Activated CD4-positive, alpha-beta memory T cell treated with anti-CD3 and anti-CD28 coated beads for 36 hours (primary cell): ENCODE measurements around the gene OR10V1. TPM values are rescaled to one million over a fixed set of nuclear protein-coding genes. Genes with fewer than 3 reads are reported as not detected.

Source experiments
- CTCF ChIA-PET: fragments of 350-600 bp; sonication (Branson Sonifier 250); formaldehyde crosslinking; loops from one replicate; lab custom pipeline; 2021; ENCODE audit warnings: antibody characterized with exemption, inconsistent platforms; lab: Charles Lee
- POLR2A ChIA-PET: fragments of 350-600 bp; sonication (Branson Sonifier 250); formaldehyde crosslinking; loops from one replicate; lab custom pipeline; 2021; ENCODE audit warnings: antibody characterized with exemption; lab: Charles Lee
- DNase-seq: peaks from one replicate; pipeline ENCODE4 v3.0.0-alpha.2; 2020
- H3K27ac Mint-ChIP-seq: one replicate; pipeline ENCODE4 v1.8.0; 2021; ENCODE audit warnings: mixed read lengths
- H3K27me3 Mint-ChIP-seq: one replicate; pipeline ENCODE4 v1.8.0; 2021; ENCODE audit warnings: mixed read lengths
- H3K36me3 Mint-ChIP-seq: one replicate; pipeline ENCODE4 v1.8.0; 2021; ENCODE audit warnings: mixed read lengths
- H3K4me1 Mint-ChIP-seq: one replicate; pipeline ENCODE4 v1.8.0; 2021; ENCODE audit warnings: low read depth, mixed read lengths
- H3K4me3 Mint-ChIP-seq: one replicate; pipeline ENCODE4 v1.8.0; 2021; ENCODE audit warnings: mild to moderate bottlenecking, mixed read lengths
- H3K9me3 Mint-ChIP-seq: one replicate; pipeline ENCODE4 v1.8.0; 2021; ENCODE audit warnings: mixed read lengths
- intact Hi-C: fragments of 100-400 bp; cut with micrococcal nuclease; formaldehyde crosslinking; loops from one replicate; pipeline ENCODE4 v1.15.1; 2023
- total RNA-seq, 2 experiments: library from RNA; stranded (reverse); gene quantifications; one replicate each; pipeline ENCODE4 v1.2.3, GENCODE V29; 2021

Gene OR10V1
- total RNA-seq, 2 experiments from 2014 or later = not detected

- no peak overlapping the region for H3K27ac Mint-ChIP-seq
- intact Hi-C loops = loop anchor here (1.0 to 2.0 kb wide), 7 partner anchors 48 to 376 kb away; partner anchors contain the start of genes MRPL16 and PATL1
- H3K27me3 Mint-ChIP-seq = peaks cover 3% of the 10 kb centered on the region
- DNase-seq = peak; percentile 88
- H3K36me3 Mint-ChIP-seq = no peaks in the 10 kb centered on the region
- ChIA-PET POLR2A (interaction anchor here (1.5 to 1.6 kb wide), 2 partner anchors 18 to 165 kb away, joined by 3 read pairs; no protein-coding TSS in a partner anchor), CTCF (interaction anchor here (0.6 to 7.6 kb wide), 17 partner anchors 11 to 191 kb away, joined by 3 to 132 read pairs (median 5); partner anchors contain the start of genes MRPL16 and PATL1)
- peak overlapping the region; percentile 84 for H3K4me3 Mint-ChIP-seq
- peaks cover 17% of the 10 kb centered on the region for H3K4me1 Mint-ChIP-seq
- H3K9me3 Mint-ChIP-seq = no peaks in the 10 kb centered on the region
Measured at GRCh38 chr11:59753650-59754493, 40.2 kb upstream of the OR10V1 start.

GRCh38 chr11:59746111-59746510, 32.5 kb upstream of the OR10V1 start:
- Mint-ChIP-seq H3K4me1 (no peaks in the 10 kb centered on the region), H3K36me3 (no peaks in the 10 kb centered on the region), H3K4me3 (no peak overlapping the region), H3K9me3 (no peaks in the 10 kb centered on the region), H3K27me3 (peaks cover 19% of the 10 kb centered on the region), H3K27ac (no peak overlapping the region)
- intact Hi-C loops = no loop called here
- ChIA-PET POLR2A (no interaction called here), CTCF (interaction anchor here (1.7 kb wide), 1 partner anchor 9 kb away, joined by 5 read pairs; the partner anchor contains the start of gene STX3)
- DNase-seq = no peak

- POLR2A ChIA-PET = no interaction called here
- CTCF ChIA-PET = no interaction called here
- DNase-seq = no peak
- Mint-ChIP-seq H3K27me3 (no peaks in the 10 kb centered on the region), H3K4me1 (peaks cover 4% of the 10 kb centered on the region), H3K27ac (no peak overlapping the region), H3K36me3 (no peaks in the 10 kb centered on the region), H3K4me3 (no peak overlapping the region), H3K9me3 (no peaks in the 10 kb centered on the region)
- intact Hi-C loops = no loop called here
Measured at GRCh38 chr11:59730896-59731565, 17.4 kb upstream of the OR10V1 start.

GRCh38 chr11:59729834-59730233, 16.2 kb upstream of the OR10V1 start:
- no peak for DNase-seq
- ChIA-PET POLR2A (no interaction called here), CTCF (interaction anchor here (1.4 kb wide), 1 partner anchor 25 kb away, joined by 4 read pairs; the partner anchor contains the start of gene STX3)
- Mint-ChIP-seq H3K27me3 (no peaks in the 10 kb centered on the region), H3K36me3 (no peaks in the 10 kb centered on the region), H3K4me1 (peaks cover 4% of the 10 kb centered on the region), H3K4me3 (no peak overlapping the region), H3K9me3 (no peaks in the 10 kb centered on the region), H3K27ac (no peak overlapping the region)
- intact Hi-C loops = no loop called here

- Mint-ChIP-seq H3K27me3 (peaks cover under 1% of the 10 kb centered on the region), H3K4me3 (no peak overlapping the region), H3K27ac (no peak overlapping the region), H3K4me1 (peaks cover 4% of the 10 kb centered on the region), H3K36me3 (no peaks in the 10 kb centered on the region), H3K9me3 (no peaks in the 10 kb centered on the region)
- ChIA-PET POLR2A (interaction anchor here (0.5 kb wide), 1 partner anchor 59 kb away, joined by 3 read pairs; no protein-coding TSS in a partner anchor), CTCF (no interaction called here)
- intact Hi-C loops = no loop called here
- peak; percentile 18 for DNase-seq
Measured at GRCh38 chr11:59728913-59729312, 15.3 kb upstream of the OR10V1 start.

- intact Hi-C loops = no loop called here
- Mint-ChIP-seq H3K4me1 (peaks cover 4% of the 10 kb centered on the region), H3K36me3 (no peaks in the 10 kb centered on the region), H3K9me3 (no peaks in the 10 kb centered on the region), H3K27me3 (peaks cover 4% of the 10 kb centered on the region), H3K27ac (no peak overlapping the region), H3K4me3 (no peak overlapping the region)
- POLR2A ChIA-PET = no interaction called here
- DNase-seq = no peak
- CTCF ChIA-PET = no interaction called here
Measured at GRCh38 chr11:59728154-59728553, 14.5 kb upstream of the OR10V1 start.

GRCh38 chr11:59727426-59727825, 13.8 kb upstream of the OR10V1 start:
- Mint-ChIP-seq H3K27me3 (peaks cover 4% of the 10 kb centered on the region), H3K4me3 (no peak overlapping the region)
- intact Hi-C loops = no loop called here

GRCh38 chr11:59724066-59724465, 10.4 kb upstream of the OR10V1 start:
- CTCF ChIA-PET = no interaction called here
- no peak overlapping the region for H3K4me3 Mint-ChIP-seq
- intact Hi-C loops = no loop called here

More at GRCh38 chr11:59727426-59727825, 13.8 kb upstream of the OR10V1 start:
- no peaks in the 10 kb centered on the region for H3K9me3 Mint-ChIP-seq
- no peak overlapping the region for H3K27ac Mint-ChIP-seq
- H3K36me3 Mint-ChIP-seq = no peaks in the 10 kb centered on the region
- POLR2A ChIA-PET = no interaction called here
- CTCF ChIA-PET = interaction anchor here (1.2 kb wide), 1 partner anchor 636 kb away, joined by 3 read pairs; no protein-coding TSS in a partner anchor
- no peak for DNase-seq
- H3K4me1 Mint-ChIP-seq = peaks cover 4% of the 10 kb centered on the region

GRCh38 chr11:59719556-59719955, 5.9 kb upstream of the OR10V1 start:
- Mint-ChIP-seq H3K36me3 (no peaks in the 10 kb centered on the region), H3K27ac (no peak overlapping the region), H3K4me1 (no peaks in the 10 kb centered on the region), H3K9me3 (no peaks in the 10 kb centered on the region), H3K4me3 (no peak overlapping the region), H3K27me3 (peaks cover 13% of the 10 kb centered on the region)
- no peak for DNase-seq
- CTCF ChIA-PET = no interaction called here
- intact Hi-C loops = no loop called here
- POLR2A ChIA-PET = no interaction called here

More at GRCh38 chr11:59724066-59724465, 10.4 kb upstream of the OR10V1 start:
- DNase-seq = no peak
- Mint-ChIP-seq H3K9me3 (no peaks in the 10 kb centered on the region), H3K27me3 (peaks cover 7% of the 10 kb centered on the region), H3K36me3 (no peaks in the 10 kb centered on the region), H3K27ac (no peak overlapping the region), H3K4me1 (peaks cover 2% of the 10 kb centered on the region)
- POLR2A ChIA-PET = no interaction called here

- H3K27ac Mint-ChIP-seq = no peak overlapping the region
- no peak overlapping the region for H3K4me3 Mint-ChIP-seq
- H3K9me3 Mint-ChIP-seq = no peaks in the 10 kb centered on the region
- no peaks in the 10 kb centered on the region for H3K36me3 Mint-ChIP-seq
- intact Hi-C loops = no loop called here
- POLR2A ChIA-PET = no interaction called here
- CTCF ChIA-PET = no interaction called here
- no peaks in the 10 kb centered on the region for H3K4me1 Mint-ChIP-seq
- DNase-seq = no peak
- peaks cover 9% of the 10 kb centered on the region for H3K27me3 Mint-ChIP-seq
Measured at GRCh38 chr11:59716051-59716450, 2.4 kb upstream of the OR10V1 start.

- Mint-ChIP-seq H3K4me1 (no peaks in the 10 kb centered on the region), H3K4me3 (no peak overlapping the region), H3K27ac (no peak overlapping the region), H3K27me3 (peaks cover 14% of the 10 kb centered on the region), H3K9me3 (no peaks in the 10 kb centered on the region), H3K36me3 (no peaks in the 10 kb centered on the region)
- intact Hi-C loops = no loop called here
- no peak for DNase-seq
- ChIA-PET POLR2A (no interaction called here), CTCF (no interaction called here)
Measured at GRCh38 chr11:59710136-59710847, 3.4 kb downstream of the OR10V1 start.

- intact Hi-C loops = no loop called here
- no peaks in the 10 kb centered on the region for H3K9me3 Mint-ChIP-seq
- H3K36me3 Mint-ChIP-seq = no peaks in the 10 kb centered on the region
- H3K27me3 Mint-ChIP-seq = peaks cover 14% of the 10 kb centered on the region
- H3K4me1 Mint-ChIP-seq = no peaks in the 10 kb centered on the region
- DNase-seq = no peak
- H3K27ac Mint-ChIP-seq = no peak overlapping the region
- CTCF ChIA-PET = no interaction called here
- no peak overlapping the region for H3K4me3 Mint-ChIP-seq
- POLR2A ChIA-PET = no interaction called here
Measured at GRCh38 chr11:59708537-59708936, 5.1 kb downstream of the OR10V1 start.
